ENCODE results near the gene PAX2. TPM values are rescaled to one million over a fixed set of nuclear protein-coding genes. Genes with fewer than 3 reads are reported as not detected.

The PAX2 gene
- total RNA-seq, 1 experiment from 2014 or later: not detected

DNA sequence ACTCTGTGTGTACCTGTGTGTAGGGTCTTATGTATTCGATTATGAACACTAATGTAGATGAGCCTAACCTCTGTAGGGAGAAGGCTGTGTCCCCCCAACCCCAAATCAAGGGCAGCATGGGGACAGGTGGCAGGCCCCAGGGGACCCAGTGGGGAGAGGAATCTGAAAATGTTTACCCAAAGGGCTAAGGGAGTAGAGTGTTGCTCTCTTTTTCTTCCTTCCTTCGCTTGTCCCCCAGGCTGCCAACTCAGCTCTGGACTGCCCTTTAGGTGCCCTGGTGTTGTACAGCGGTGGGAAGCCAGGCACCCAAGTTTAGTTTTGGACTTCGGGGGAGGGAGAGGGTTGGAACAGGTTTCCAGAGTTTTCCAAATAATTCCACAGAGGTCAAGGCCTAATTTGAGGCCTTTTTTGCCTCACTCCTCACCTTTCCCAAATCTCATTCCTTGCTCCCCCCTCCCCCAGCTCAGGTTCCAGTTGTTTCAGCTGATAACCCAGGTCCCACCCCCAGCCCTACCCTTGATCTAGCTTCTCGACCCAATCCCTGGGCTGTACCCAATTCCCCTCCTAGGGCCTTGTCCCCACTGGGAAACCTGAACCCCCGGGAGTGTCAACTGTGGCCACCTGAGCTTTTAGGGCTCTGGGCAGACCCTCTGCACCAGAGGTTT, 9.1 kb upstream of the PAX2 start:
- no peak overlapping the region for H3K27ac ChIP-seq
- no peaks in the 10 kb centered on the region for H4K20me1 ChIP-seq (ENCODE audit: insufficient read depth)
- intact Hi-C loops (cut with micrococcal nuclease; ENCODE audit: unreplicated experiment): no loop called here
- DNase-seq: no peak
- POLR2A ChIA-PET (ENCODE audit: unreplicated experiment): no interaction called here
- no peaks in the 10 kb centered on the region for H3K79me2 ChIP-seq (ENCODE audit: low read depth)
- H3K27me3 ChIP-seq (ENCODE audit: insufficient read depth, low read depth): peaks cover 55% of the 10 kb centered on the region
- BruUV-seq (replicated peaks): no TSS peak
- no peaks in the 10 kb centered on the region for H3F3A ChIP-seq (ENCODE audit: insufficient read depth, low read depth)
- no peak overlapping the region for H2AFZ ChIP-seq
- CTCF ChIA-PET: interaction anchor here (0.6 kb wide), 1 partner anchor 386 kb away, joined by 3 read pairs; no protein-coding TSS in a partner anchor
- H3K9me3 ChIP-seq (ENCODE audit: insufficient read depth, low read depth): no peaks in the 10 kb centered on the region
- TF ChIP-seq, protein P1, sequence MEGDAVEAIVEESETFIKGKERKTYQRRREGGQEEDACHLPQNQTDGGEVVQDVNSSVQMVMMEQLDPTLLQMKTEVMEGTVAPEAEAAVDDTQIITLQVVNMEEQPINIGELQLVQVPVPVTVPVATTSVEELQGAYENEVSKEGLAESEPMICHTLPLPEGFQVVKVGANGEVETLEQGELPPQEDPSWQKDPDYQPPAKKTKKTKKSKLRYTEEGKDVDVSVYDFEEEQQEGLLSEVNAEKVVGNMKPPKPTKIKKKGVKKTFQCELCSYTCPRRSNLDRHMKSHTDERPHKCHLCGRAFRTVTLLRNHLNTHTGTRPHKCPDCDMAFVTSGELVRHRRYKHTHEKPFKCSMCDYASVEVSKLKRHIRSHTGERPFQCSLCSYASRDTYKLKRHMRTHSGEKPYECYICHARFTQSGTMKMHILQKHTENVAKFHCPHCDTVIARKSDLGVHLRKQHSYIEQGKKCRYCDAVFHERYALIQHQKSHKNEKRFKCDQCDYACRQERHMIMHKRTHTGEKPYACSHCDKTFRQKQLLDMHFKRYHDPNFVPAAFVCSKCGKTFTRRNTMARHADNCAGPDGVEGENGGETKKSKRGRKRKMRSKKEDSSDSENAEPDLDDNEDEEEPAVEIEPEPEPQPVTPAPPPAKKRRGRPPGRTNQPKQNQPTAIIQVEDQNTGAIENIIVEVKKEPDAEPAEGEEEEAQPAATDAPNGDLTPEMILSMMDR (conservative IDR thresholded peaks at IDR 0.05): no peak
- TF ChIP-seq EZH2 (IDR thresholded peaks at IDR 0.05; ENCODE audit: low read depth): no peak
- H3K4me2 ChIP-seq: no peak overlapping the region
- H3K36me3 ChIP-seq (ENCODE audit: low read depth): no peaks in the 10 kb centered on the region
- no peak overlapping the region for H3K4me3 ChIP-seq
- no peaks in the 10 kb centered on the region for H3K4me1 ChIP-seq (replicated peaks; ENCODE audit: insufficient read depth)
- H3K9me2 ChIP-seq (ENCODE audit: insufficient read depth): no peaks in the 10 kb centered on the region

DNA sequence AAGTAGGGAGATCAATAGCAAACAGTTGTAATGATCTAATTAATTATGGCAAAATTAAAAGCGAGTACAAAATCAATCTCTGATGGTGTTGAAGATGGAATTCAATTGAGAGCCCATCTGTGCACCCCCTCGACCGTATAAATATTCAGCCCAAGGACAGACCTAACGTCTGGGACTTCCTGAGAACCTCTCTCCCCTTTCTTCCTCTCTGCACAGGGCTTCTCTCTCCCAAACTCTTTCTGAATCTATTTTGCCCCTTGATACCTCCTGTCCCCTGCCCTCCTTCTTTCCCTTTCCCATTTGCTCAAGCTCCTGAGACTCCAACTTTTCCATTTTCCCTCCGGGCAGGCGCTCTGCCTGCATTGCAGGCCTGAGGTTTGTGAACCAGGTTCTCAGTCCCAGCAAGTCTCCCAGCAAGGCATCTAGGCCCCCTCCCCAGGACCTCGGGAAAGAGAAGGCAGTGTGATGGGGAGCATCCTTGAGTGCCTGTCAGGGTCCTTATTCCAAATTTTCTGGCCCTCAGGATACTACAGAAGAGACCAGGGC, 8.5 kb upstream of the PAX2 start:
- no peak for DNase-seq
- Histone ChIP-seq H3K9me2 (ENCODE audit: insufficient read depth) (no peaks in the 10 kb centered on the region), H3K27me3 (ENCODE audit: insufficient read depth, low read depth) (peaks cover 55% of the 10 kb centered on the region), H3K27ac (no peak overlapping the region), H3K4me3 (no peak overlapping the region), H4K20me1 (ENCODE audit: insufficient read depth) (no peaks in the 10 kb centered on the region), H3F3A (ENCODE audit: insufficient read depth, low read depth) (no peaks in the 10 kb centered on the region), H3K36me3 (ENCODE audit: low read depth) (no peaks in the 10 kb centered on the region), H3K4me2 (no peak overlapping the region), H3K4me1 (replicated peaks; ENCODE audit: insufficient read depth) (no peaks in the 10 kb centered on the region), H3K79me2 (ENCODE audit: low read depth) (no peaks in the 10 kb centered on the region), H2AFZ (no peak overlapping the region), H3K9me3 (ENCODE audit: insufficient read depth, low read depth) (no peaks in the 10 kb centered on the region)
- POLR2A ChIA-PET (ENCODE audit: unreplicated experiment): no interaction called here
- CTCF ChIA-PET: interaction anchor here (0.6 kb wide), 1 partner anchor 387 kb away, joined by 3 read pairs; no protein-coding TSS in a partner anchor
- TF ChIP-seq, protein P1 (conservative IDR thresholded peaks at IDR 0.05): no peak
- TF ChIP-seq EZH2 (IDR thresholded peaks at IDR 0.05; ENCODE audit: low read depth): no peak
- intact Hi-C loops (cut with micrococcal nuclease; ENCODE audit: unreplicated experiment): no loop called here
- no TSS peak for BruUV-seq (replicated peaks)

DNA sequence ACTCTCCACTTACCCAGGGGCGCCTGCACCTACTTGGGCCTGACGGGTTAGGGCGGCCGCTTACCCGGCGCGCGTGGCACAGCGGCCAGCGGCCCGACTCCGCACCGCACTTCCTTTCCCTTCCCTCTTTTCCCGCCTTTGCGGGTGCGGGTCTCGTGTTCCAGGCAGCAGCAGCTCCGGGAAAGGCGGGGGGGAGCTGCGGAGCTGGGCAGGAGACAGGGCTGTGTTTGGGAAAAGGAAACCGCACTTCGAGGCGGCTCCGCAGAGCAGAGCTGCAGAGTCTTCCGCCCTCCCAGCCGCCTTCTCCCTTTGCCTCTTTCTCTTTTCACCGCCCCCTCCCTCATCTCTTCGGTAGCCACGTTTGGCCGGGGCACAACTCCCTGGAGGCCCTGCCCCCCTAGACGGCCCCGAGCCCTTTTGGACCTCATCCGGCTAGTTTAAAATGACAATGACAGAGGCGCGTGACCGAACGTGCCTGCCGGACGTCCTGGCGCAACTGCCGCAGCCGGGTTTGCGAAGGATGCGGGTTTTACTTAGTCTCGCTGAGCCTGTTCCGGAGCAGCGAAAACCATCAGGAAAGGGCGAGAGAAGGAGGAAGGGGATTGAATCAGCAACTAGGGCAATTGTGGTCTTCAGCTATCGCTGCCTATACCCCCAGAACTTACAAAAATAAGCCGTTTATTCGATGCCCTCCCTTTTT, 7.9 kb upstream of the PAX2 start:
- no peaks in the 10 kb centered on the region for H3K36me3 ChIP-seq (ENCODE audit: low read depth)
- H3K79me2 ChIP-seq (ENCODE audit: low read depth): no peaks in the 10 kb centered on the region
- H4K20me1 ChIP-seq (ENCODE audit: insufficient read depth): no peaks in the 10 kb centered on the region
- H3K4me2 ChIP-seq: no peak overlapping the region
- ChIA-PET CTCF (no interaction called here), POLR2A (ENCODE audit: unreplicated experiment) (no interaction called here)
- H3K9me3 ChIP-seq (ENCODE audit: insufficient read depth, low read depth): no peaks in the 10 kb centered on the region
- no peaks in the 10 kb centered on the region for H3F3A ChIP-seq (ENCODE audit: insufficient read depth, low read depth)
- intact Hi-C loops (cut with micrococcal nuclease; ENCODE audit: unreplicated experiment): no loop called here
- DNase-seq: no peak
- H3K4me3 ChIP-seq: no peak overlapping the region
- BruUV-seq (replicated peaks): no TSS peak
- H3K27ac ChIP-seq: no peak overlapping the region
- no peak overlapping the region for H2AFZ ChIP-seq
- TF ChIP-seq, protein P1 (conservative IDR thresholded peaks at IDR 0.05): no peak
- no peak for TF ChIP-seq EZH2 (IDR thresholded peaks at IDR 0.05; ENCODE audit: low read depth)
- H3K9me2 ChIP-seq (ENCODE audit: insufficient read depth): no peaks in the 10 kb centered on the region
- H3K4me1 ChIP-seq (replicated peaks; ENCODE audit: insufficient read depth): no peaks in the 10 kb centered on the region
- peaks cover 55% of the 10 kb centered on the region for H3K27me3 ChIP-seq (ENCODE audit: insufficient read depth, low read depth)

All from PC-9 (cell line).